HepG2 (cell line): ENCODE data around the gene KCNQ1OT1. TPM values are rescaled to one million over a fixed set of nuclear protein-coding genes. Genes with fewer than 3 reads are reported as not detected.

Source experiments
- AHR ChIP-seq: IDR thresholded peaks from 2 replicates; pipeline ENCODE4 v1.6.1; 2018; ENCODE audit warnings: missing genetic modification reagents, missing compliant biosample characterization
- CBFB ChIP-seq: sonication (generic); formaldehyde crosslinking; IDR thresholded peaks from 2 replicates; pipeline ENCODE4 v1.4.0; 2020; ENCODE audit warnings: missing genetic modification reagents
- MEF2D ChIP-seq: sonication (generic); formaldehyde crosslinking; IDR thresholded peaks from 2 replicates; pipeline ENCODE4 v1.5.1; 2020; ENCODE audit warnings: mild to moderate bottlenecking, missing genetic modification reagents
- MZF1 ChIP-seq: sonication (generic); formaldehyde crosslinking; IDR thresholded peaks from 2 replicates; pipeline ENCODE4 v1.8.1; 2023; ENCODE audit warnings: mild to moderate bottlenecking, missing genetic modification reagents, borderline replicate concordance
- NFE2L2 ChIP-seq: fragments of 150-350 bp; IDR thresholded peaks from 2 replicates; pipeline ENCODE4 v1.6.1; 2014; ENCODE audit warnings: low read length
- NR2C2 ChIP-seq: sonication (generic); formaldehyde crosslinking; IDR thresholded peaks from 2 replicates; pipeline ENCODE4 v1.4.0; 2020; ENCODE audit warnings: missing genetic modification reagents, mild to moderate bottlenecking, moderate library complexity, borderline replicate concordance
- PPARG ChIP-seq: conservative IDR thresholded peaks from 2 replicates; pipeline ENCODE4 v1.6.1; 2016; ENCODE audit warnings: missing biosample characterization, missing genetic modification reagents
- RBFOX2 ChIP-seq: fragments of 200-400 bp; formaldehyde crosslinking; IDR thresholded peaks from 2 replicates; pipeline ENCODE4 v1.6.1; 2017; ENCODE audit warnings: low read depth, mild to moderate bottlenecking, low read length
- SRSF9 ChIP-seq: fragments of 200-400 bp; formaldehyde crosslinking; IDR thresholded peaks from 2 replicates; pipeline ENCODE4 v1.6.1; 2018; ENCODE audit warnings: borderline replicate concordance, mild to moderate bottlenecking, low read depth, low read length; ENCODE audit not compliant: insufficient read depth, poor library complexity, severe bottlenecking
- TBX3 ChIP-seq: fragments of 450-650 bp; IDR thresholded peaks from 2 replicates; pipeline ENCODE4 v1.6.1; 2017; ENCODE audit warnings: antibody characterized with exemption, mild to moderate bottlenecking, inconsistent platforms, borderline replicate concordance
- TEAD2 ChIP-seq: sonication (generic); formaldehyde crosslinking; IDR thresholded peaks from 2 replicates; pipeline ENCODE4 v1.9.0; 2021; ENCODE audit warnings: missing genetic modification reagents
- ZC3H13 ChIP-seq: sonication (generic); formaldehyde crosslinking; IDR thresholded peaks from 2 replicates; pipeline ENCODE4 v1.8.1; 2023; ENCODE audit warnings: mild to moderate bottlenecking, missing genetic modification reagents, moderate library complexity
- ZMAT3 ChIP-seq: sonication (generic); formaldehyde crosslinking; conservative IDR thresholded peaks from 2 replicates; pipeline ENCODE4 v1.7.0; 2021; ENCODE audit warnings: missing genetic modification reagents
- ZNF329 ChIP-seq: sonication (generic); formaldehyde crosslinking; IDR thresholded peaks from 2 replicates; pipeline ENCODE4 v1.9.0; 2021; ENCODE audit warnings: low read depth, mild to moderate bottlenecking, missing genetic modification reagents
- ZNF33A ChIP-seq: sonication (generic); formaldehyde crosslinking; IDR thresholded peaks from 2 replicates; pipeline ENCODE4 v1.5.1; 2020; ENCODE audit warnings: missing genetic modification reagents, mild to moderate bottlenecking, moderate library complexity, borderline replicate concordance
- ZNF724P ChIP-seq: sonication (generic); formaldehyde crosslinking; IDR thresholded peaks from 2 replicates; pipeline ENCODE4 v1.8.0; 2022; ENCODE audit warnings: missing genetic modification reagents, borderline replicate concordance
- ZNF879 ChIP-seq: sonication (generic); formaldehyde crosslinking; IDR thresholded peaks from 2 replicates; pipeline ENCODE4 v1.8.1; 2023; ENCODE audit warnings: missing genetic modification reagents
- ZSCAN22 ChIP-seq: sonication (generic); formaldehyde crosslinking; IDR thresholded peaks from 2 replicates; pipeline ENCODE4 v1.4.0; 2020; ENCODE audit warnings: mild to moderate bottlenecking, missing genetic modification reagents
- polyA plus RNA-seq, 8 experiments: library from polyadenylated mRNA; depleted of rRNA in 3 of 8; stranded (reverse) in 7 of 8; unstranded in 1 of 8; fragments of >200 nt; fragmentation: Illumina TruSeq in 4 of 8; extraction: Trizol in 4 of 8; gene quantifications; 2 replicates each; pipeline versions ENCODE4 v1.2.1 to v1.2.3, GENCODE V29; 2011 to 2016; ENCODE audit warnings: low read depth in 4 of 8, missing spikeins in 1 of 8, mixed read lengths in 1 of 8; ENCODE audit not compliant: insufficient read depth in 1 of 8
- total RNA-seq, 5 experiments: library from RNA; depleted of rRNA; stranded (reverse); fragments of >200 nt; fragmentation: Illumina TruSeq; extraction: Trizol; gene quantifications; 2 replicates each; pipeline ENCODE4 v1.2.3, GENCODE V29; 2016; ENCODE audit warnings: low read depth in 1 of 5
- TF ChIP-seq, protein P1 (sequence below): sonication (generic); formaldehyde crosslinking; IDR thresholded peaks from 2 replicates; pipeline ENCODE4 v1.4.0; 2020; ENCODE audit warnings: mild to moderate bottlenecking, missing genetic modification reagents
- TF ChIP-seq, protein P2 (sequence below): sonication (generic); formaldehyde crosslinking; IDR thresholded peaks from 2 replicates; pipeline ENCODE4 v1.5.1; 2020; ENCODE audit warnings: missing genetic modification reagents, mild to moderate bottlenecking, borderline replicate concordance

Gene KCNQ1OT1
- total and polyA plus RNA-seq, 2 of the 13 experiments (the other 11 are each of a cell fraction or from before 2014, with no cell fraction given): 1.3 to 18.9 TPM

DNA sequence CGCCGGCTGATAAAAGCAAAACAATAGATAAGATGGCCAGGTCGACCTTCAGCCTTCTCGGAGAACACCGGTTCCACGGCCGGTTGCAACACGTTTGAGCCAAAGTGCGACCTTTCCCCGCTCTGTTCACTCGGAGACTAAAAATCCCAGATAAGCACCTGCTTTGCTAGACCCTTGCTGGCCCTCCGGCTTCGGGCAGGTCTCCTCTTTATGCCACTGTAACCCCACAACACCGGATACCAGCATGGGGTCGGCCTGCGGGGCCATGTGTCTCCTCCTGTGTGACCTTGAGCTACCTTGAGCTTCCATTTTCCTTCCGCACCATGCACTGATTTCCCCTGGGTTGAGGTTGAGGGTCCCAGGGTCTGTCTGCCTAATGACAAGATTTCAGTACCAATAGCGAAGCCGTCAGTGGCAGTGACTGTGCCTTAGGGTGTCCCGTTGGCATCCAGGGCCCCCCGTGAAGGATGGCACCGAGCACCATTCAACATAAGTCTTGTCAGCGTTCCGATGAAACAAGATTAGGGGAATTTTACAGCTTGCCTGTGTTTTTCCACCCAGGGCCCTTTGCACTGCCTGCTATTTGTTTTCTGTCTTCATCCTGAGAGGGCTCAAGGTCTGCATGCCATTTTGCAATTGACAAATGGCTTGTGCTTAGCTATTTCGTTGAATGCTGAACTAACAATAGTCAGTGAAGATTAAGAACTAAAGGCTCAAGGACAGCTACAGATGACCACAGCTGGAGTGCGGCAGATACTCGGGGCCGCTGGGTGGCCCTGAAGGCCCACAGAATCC lies 136.4 kb downstream of the KCNQ1OT1 start (continued):
- TF ChIP-seq ZNF329 (CRISPR knock-in tag) (peak; percentile 30; the same call in 1 of the 2 replicates), ZNF724P (CRISPR knock-in tag) (no peak), ZMAT3 (CRISPR knock-in tag) (peak; percentile 45; the same call in 1 of the 2 replicates), ZC3H13 (CRISPR knock-in tag) (peak; percentile 76), AHR (CRISPR knock-in tag) (no peak), TEAD2 (CRISPR knock-in tag) (no peak), NR2C2 (CRISPR knock-in tag) (peak; percentile 29; the same call in 1 of the 2 replicates), MEF2D (CRISPR knock-in tag) (peak; percentile 50; the same call in 1 of the 2 replicates), MZF1 (CRISPR knock-in tag) (no peak), CBFB (CRISPR knock-in tag) (peak; percentile 44), NFE2L2 (no peak), SRSF9 (no peak), PPARG (peak; percentile 61), ZNF879 (CRISPR knock-in tag) (no peak), ZNF33A (CRISPR knock-in tag) (no peak), TBX3 (0 out of 2 replicates have a peak, but pooled peaks have one; percentile 15), RBFOX2 (peak; percentile 52), ZSCAN22 (CRISPR knock-in tag) (no peak)
- TF ChIP-seq, protein P1, sequence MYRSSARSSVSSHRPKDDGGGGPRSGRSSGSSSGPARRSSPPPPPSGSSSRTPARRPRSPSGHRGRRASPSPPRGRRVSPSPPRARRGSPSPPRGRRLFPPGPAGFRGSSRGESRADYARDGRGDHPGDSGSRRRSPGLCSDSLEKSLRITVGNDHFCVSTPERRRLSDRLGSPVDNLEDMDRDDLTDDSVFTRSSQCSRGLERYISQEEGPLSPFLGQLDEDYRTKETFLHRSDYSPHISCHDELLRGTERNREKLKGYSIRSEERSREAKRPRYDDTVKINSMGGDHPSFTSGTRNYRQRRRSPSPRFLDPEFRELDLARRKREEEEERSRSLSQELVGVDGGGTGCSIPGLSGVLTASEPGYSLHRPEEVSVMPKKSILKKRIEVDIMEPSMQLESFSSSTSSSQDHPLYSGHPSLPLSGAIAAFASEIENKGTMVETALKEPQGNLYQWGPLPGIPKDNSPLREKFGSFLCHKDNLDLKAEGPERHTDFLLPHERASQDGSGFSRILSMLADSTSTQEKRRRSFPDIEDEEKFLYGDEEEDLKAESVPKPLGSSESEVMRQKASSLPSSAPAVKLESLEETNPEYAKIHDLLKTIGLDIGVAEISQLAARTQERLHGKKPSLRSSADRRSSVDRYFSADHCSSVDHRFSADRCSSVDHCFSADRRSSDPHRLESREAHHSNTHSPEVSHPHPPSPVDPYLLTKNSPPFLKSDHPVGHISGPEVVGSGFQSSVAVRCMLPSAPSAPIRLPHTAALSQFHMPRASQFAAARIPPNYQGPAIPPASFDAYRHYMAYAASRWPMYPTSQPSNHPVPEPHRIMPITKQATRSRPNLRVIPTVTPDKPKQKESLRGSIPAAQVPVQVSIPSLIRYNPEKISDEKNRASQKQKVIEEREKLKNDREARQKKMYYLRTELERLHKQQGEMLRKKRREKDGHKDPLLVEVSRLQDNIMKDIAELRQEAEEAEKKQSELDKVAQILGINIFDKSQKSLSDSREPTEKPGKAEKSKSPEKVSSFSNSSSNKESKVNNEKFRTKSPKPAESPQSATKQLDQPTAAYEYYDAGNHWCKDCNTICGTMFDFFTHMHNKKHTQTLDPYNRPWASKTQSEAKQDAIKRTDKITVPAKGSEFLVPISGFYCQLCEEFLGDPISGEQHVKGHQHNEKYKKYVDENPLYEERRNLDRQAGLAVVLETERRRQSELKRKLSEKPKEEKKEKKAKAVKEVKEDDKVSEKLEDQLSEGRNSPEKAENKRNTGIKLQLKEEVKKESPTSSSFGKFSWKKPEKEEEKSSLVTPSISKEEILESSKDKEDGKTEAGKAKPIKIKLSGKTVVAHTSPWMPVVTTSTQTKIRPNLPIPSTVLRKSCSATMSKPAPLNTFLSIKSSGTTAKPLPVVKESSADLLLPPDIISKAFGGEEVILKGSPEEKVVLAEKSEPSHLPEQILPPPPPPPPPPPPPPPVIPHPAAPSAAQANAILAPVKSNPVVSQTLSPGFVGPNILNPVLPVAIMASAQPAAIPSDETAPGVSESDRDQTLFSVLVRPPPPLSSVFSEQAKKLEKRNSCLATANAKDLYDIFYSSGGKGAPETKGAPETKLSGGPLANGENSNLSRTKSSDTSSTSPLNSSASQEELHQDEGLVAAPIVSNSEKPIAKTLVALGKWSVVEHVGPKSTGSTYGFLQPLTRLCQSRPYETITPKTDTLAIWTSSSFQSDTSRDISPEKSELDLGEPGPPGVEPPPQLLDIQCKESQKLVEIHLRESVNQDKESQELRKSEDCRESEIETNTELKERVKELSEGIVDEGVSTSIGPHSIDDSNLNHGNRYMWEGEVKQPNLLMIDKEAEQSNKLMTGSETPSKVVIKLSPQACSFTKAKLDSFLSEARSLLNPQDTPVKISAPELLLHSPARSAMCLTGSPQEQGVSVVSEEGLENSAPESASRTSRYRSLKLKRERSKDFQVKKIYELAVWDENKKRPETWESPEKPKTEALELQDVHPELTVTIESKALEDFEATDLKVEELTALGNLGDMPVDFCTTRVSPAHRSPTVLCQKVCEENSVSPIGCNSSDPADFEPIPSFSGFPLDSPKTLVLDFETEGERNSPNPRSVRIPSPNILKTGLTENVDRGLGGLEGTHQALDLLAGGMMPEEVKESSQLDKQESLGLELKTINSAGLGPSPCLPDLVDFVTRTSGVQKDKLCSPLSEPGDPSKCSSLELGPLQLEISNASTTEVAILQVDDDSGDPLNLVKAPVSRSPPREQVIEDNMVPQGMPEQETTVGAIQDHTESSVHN (CRISPR knock-in tag): peak; percentile 13; the same call in 1 of the 2 replicates
- TF ChIP-seq, protein P2, sequence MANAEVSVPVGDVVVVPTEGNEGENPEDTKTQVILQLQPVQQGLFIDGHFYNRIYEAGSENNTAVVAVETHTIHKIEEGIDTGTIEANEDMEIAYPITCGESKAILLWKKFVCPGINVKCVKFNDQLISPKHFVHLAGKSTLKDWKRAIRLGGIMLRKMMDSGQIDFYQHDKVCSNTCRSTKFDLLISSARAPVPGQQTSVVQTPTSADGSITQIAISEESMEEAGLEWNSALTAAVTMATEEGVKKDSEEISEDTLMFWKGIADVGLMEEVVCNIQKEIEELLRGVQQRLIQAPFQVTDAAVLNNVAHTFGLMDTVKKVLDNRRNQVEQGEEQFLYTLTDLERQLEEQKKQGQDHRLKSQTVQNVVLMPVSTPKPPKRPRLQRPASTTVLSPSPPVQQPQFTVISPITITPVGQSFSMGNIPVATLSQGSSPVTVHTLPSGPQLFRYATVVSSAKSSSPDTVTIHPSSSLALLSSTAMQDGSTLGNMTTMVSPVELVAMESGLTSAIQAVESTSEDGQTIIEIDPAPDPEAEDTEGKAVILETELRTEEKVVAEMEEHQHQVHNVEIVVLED (CRISPR knock-in tag): 0 out of 2 replicates have a peak, but pooled peaks have one; percentile 9
